GM18502 (cell line): ENCODE data around the gene NME5.

Source experiments
- ATAC-seq: cut with Tn5 transposase; IDR thresholded peaks from one replicate; pipeline ENCODE4 v1.9.1; 2021; ENCODE audit warnings: mild to moderate bottlenecking; ENCODE audit not compliant: unreplicated experiment, poor library complexity

Gene NME5

GRCh38 chr5:138140268-138140667, 1.0 kb upstream of the NME5 start:
- ATAC-seq: no peak

GRCh38 chr5:138139781-138140090, 508 bp upstream of the NME5 start:
- no peak for ATAC-seq

- no peak for ATAC-seq
These were observed 6.7 kb downstream of the NME5 start for GRCh38 chr5:138132543-138132942.

- ATAC-seq: no peak
These were observed 9.9 kb downstream of the NME5 start for GRCh38 chr5:138129347-138129746.

- ATAC-seq: no peak
These were observed 10.9 kb downstream of the NME5 start for GRCh38 chr5:138128334-138128733.

- ATAC-seq: no peak
These were observed 24.0 kb downstream of the NME5 start for GRCh38 chr5:138115254-138115653.

GRCh38 chr5:138111937-138112336, 27.3 kb downstream of the NME5 start:
- no peak for ATAC-seq

- no peak for ATAC-seq
These were observed 28.0 kb downstream of the NME5 start for GRCh38 chr5:138111181-138111580.

GRCh38 chr5:138110266-138110963, 28.8 kb downstream of the NME5 start:
- ATAC-seq: no peak

- ATAC-seq: no peak
These were observed 29.6 kb downstream of the NME5 start for GRCh38 chr5:138109463-138110265.

GRCh38 chr5:138107213-138107612, 32.0 kb downstream of the NME5 start:
- ATAC-seq: no peak

GRCh38 chr5:138105709-138106108, 33.5 kb downstream of the NME5 start:
- no peak for ATAC-seq

- ATAC-seq: no peak
These were observed 36.0 kb downstream of the NME5 start for GRCh38 chr5:138103319-138103637.

- ATAC-seq: no peak
These were observed 36.5 kb downstream of the NME5 start for GRCh38 chr5:138102454-138103318.

- ATAC-seq: no peak
These were observed 42.0 kb downstream of the NME5 start for GRCh38 chr5:138096997-138097828.

GRCh38 chr5:138096363-138096762, 42.9 kb downstream of the NME5 start:
- no peak for ATAC-seq

- ATAC-seq: no peak
These were observed 43.9 kb downstream of the NME5 start for GRCh38 chr5:138095100-138095907.

GRCh38 chr5:138093036-138093435, 46.2 kb downstream of the NME5 start:
- ATAC-seq: no peak

- ATAC-seq: no peak
These were observed 46.9 kb downstream of the NME5 start for GRCh38 chr5:138092301-138092700.

GRCh38 chr5:138091685-138092084, 47.5 kb downstream of the NME5 start:
- no peak for ATAC-seq
